SU-DHL-6 (cell line): ENCODE results near the gene SLC13A2.

ENCODE experiments used
- H2AFZ ChIP-seq: fragments of 200-600 bp; sonication (generic); 2 replicates; pipeline ENCODE4 v1.6.1; 2014; ENCODE audit warnings: low read depth, mild to moderate bottlenecking, moderate library complexity, mixed read lengths, antibody characterized with exemption, low read length; ENCODE audit not compliant: severe bottlenecking
- H3F3A ChIP-seq: fragments of 200-600 bp; shearing (Covaris generic); 2 replicates; pipeline ENCODE4 v1.6.0; 2016; ENCODE audit warnings: antibody characterized with exemption, mild to moderate bottlenecking; ENCODE audit not compliant: insufficient read depth
- H3K27ac ChIP-seq: fragments of 200-600 bp; sonication (generic); 2 replicates; pipeline ENCODE4 v1.5.1; 2016; ENCODE audit warnings: low read depth, mild to moderate bottlenecking, low read length, moderate library complexity, mixed read lengths
- H3K27me3 ChIP-seq: fragments of 200-600 bp; sonication (generic), shearing (Covaris generic); 2 replicates; pipeline ENCODE4 v1.6.0; 2014; ENCODE audit warnings: mild to moderate bottlenecking, low read length
- H3K36me3 ChIP-seq: fragments of 200-600 bp; sonication (generic); 2 replicates; pipeline ENCODE4 v1.6.1; 2014; ENCODE audit warnings: mild to moderate bottlenecking, low read length, mixed read lengths
- H3K4me2 ChIP-seq: fragments of 300-600, 200-600 bp; shearing (Covaris generic), sonication (generic); 2 replicates; pipeline ENCODE4 v1.6.0; 2014; ENCODE audit warnings: low read length, low read depth, mild to moderate bottlenecking; ENCODE audit not compliant: poor library complexity, severe bottlenecking
- H3K4me3 ChIP-seq: fragments of 200-600 bp; sonication (generic); 2 replicates; pipeline ENCODE4 v1.5.1; 2014; ENCODE audit warnings: antibody characterized with exemption, low read length, mild to moderate bottlenecking, mixed read lengths; ENCODE audit not compliant: insufficient read depth, poor library complexity, severe bottlenecking
- H3K79me2 ChIP-seq: fragments of 200-600 bp; sonication (generic); 2 replicates; pipeline ENCODE4 v1.6.1; 2014; ENCODE audit warnings: mild to moderate bottlenecking, low read length, moderate library complexity; ENCODE audit not compliant: insufficient read depth
- H3K9ac ChIP-seq: fragments of 200-600 bp; sonication (generic); 2 replicates; pipeline ENCODE4 v1.7.0; 2014; ENCODE audit warnings: mild to moderate bottlenecking, low read length
- H3K9me2 ChIP-seq: fragments of 200-600 bp; sonication (generic); replicated peaks from 2 replicates; pipeline ENCODE4 v1.6.1; 2014; ENCODE audit warnings: low read length; ENCODE audit not compliant: insufficient read depth
- H3K9me3 ChIP-seq: fragments of 200-600 bp; sonication (generic); 2 replicates; pipeline ENCODE4 v1.6.1; 2014; ENCODE audit warnings: low read length, mixed read lengths; ENCODE audit not compliant: insufficient read depth
- H4K20me1 ChIP-seq: fragments of 200-600 bp; sonication (generic); 2 replicates; pipeline ENCODE4 v1.6.1; 2014; ENCODE audit warnings: low read depth, mild to moderate bottlenecking, antibody characterized with exemption, low read length, moderate library complexity, mixed read lengths
- EZH2phosphoT487 ChIP-seq: fragments of 200-600 bp; sonication (generic), shearing (Covaris generic); conservative IDR thresholded peaks from 2 replicates; pipeline ENCODE4 v1.6.1; 2018; ENCODE audit warnings: mild to moderate bottlenecking, antibody characterized with exemption, low read length, moderate library complexity, mixed read lengths
- TF ChIP-seq, protein P1 (sequence below): fragments of 200-600 bp; sonication (generic); IDR thresholded peaks from one replicate; pipeline ENCODE4 v1.5.1; 2017; ENCODE audit warnings: antibody characterized with exemption, mild to moderate bottlenecking, low read length, moderate library complexity; ENCODE audit not compliant: insufficient read depth, poor library complexity, severe bottlenecking

Gene SLC13A2

DNA sequence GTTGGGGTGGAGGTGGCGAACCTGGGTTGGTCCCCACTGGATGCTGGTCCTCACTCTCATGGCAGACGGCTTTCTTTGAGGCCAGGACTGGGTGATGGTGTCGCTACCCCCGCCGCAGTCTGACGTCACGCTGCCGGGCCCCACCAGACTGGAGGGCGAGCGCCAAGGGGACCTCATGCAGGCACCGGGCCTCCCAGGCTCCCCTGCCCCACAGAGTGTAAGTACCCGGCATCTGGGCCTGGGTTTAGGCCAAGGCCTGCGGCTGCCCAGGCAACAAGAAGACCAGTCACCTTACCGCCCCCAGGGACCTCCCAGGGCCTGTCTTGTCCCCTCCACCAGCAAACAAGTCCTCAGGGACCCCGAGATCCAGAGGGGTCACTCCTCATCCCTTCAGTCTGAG is 50.4 kb downstream of the SLC13A2 start:
- no peaks in the 10 kb centered on the region for H3K36me3 ChIP-seq
- no peaks in the 10 kb centered on the region for H3K9me3 ChIP-seq
- no peaks in the 10 kb centered on the region for H3K27me3 ChIP-seq
- no peak overlapping the region for H3K27ac ChIP-seq
- no peak overlapping the region for H2AFZ ChIP-seq
- H3K4me3 ChIP-seq, result no peak overlapping the region
- H3K79me2 ChIP-seq, result no peaks in the 10 kb centered on the region
- no peaks in the 10 kb centered on the region for H3K9me2 ChIP-seq
- no peaks in the 10 kb centered on the region for H4K20me1 ChIP-seq
- no peaks in the 10 kb centered on the region for H3F3A ChIP-seq
- H3K9ac ChIP-seq, result no peak overlapping the region
- TF ChIP-seq, protein P1, sequence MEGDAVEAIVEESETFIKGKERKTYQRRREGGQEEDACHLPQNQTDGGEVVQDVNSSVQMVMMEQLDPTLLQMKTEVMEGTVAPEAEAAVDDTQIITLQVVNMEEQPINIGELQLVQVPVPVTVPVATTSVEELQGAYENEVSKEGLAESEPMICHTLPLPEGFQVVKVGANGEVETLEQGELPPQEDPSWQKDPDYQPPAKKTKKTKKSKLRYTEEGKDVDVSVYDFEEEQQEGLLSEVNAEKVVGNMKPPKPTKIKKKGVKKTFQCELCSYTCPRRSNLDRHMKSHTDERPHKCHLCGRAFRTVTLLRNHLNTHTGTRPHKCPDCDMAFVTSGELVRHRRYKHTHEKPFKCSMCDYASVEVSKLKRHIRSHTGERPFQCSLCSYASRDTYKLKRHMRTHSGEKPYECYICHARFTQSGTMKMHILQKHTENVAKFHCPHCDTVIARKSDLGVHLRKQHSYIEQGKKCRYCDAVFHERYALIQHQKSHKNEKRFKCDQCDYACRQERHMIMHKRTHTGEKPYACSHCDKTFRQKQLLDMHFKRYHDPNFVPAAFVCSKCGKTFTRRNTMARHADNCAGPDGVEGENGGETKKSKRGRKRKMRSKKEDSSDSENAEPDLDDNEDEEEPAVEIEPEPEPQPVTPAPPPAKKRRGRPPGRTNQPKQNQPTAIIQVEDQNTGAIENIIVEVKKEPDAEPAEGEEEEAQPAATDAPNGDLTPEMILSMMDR, result no peak
- no peak for TF ChIP-seq EZH2phosphoT487
- H3K4me2 ChIP-seq, result no peak overlapping the region

DNA sequence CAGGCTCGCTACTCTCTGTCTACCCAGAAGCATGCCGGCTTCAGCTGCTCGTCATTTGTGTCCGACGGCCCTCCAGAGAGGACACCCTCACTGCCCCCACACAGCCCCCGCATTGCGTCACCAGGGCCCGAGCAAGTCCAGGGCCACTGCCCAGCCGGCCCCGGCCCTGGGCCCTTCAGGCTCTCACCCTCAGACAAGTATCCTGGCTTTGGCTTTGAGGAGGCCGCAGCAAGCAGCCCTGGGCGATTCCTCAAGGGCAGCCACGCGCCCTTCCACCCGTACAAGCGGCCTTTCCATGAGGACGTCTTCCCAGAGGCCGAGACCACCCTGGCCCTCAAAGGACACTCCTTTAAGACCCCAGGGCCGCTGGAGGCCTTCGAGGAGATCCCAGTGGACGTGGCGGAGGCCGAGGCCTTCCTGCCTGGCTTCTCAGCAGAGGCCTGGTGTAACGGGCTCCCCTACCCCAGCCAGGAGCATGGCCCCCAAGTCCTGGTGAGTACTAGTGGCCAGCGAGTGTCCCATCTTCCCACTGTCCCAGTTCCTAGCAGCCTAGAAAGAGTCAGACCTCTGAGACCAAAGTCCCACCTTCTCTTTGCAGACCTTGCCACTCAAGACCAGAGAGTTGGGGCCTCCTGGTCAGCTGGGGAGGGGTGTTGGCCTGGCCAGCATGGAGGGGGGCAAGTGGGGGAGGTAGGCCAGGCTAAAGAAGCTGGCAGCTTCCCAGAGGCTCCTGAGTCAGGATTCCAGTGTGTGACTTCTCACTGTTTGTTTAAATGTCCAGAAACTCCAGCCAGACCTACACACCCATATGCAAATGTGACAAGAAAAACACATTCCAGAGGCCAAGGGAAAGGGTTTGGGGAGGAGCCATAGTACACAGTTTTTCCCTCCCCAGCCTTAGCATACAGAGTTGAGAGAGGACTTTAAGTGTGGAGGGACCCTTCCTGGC is 51.3 kb downstream of the SLC13A2 start:
- H3F3A ChIP-seq, result no peaks in the 10 kb centered on the region
- H4K20me1 ChIP-seq, result no peaks in the 10 kb centered on the region
- H3K36me3 ChIP-seq, result no peaks in the 10 kb centered on the region
- TF ChIP-seq, protein P1, result no peak
- no peak for TF ChIP-seq EZH2phosphoT487
- H3K27me3 ChIP-seq, result no peaks in the 10 kb centered on the region
- no peak overlapping the region for H2AFZ ChIP-seq
- no peaks in the 10 kb centered on the region for H3K79me2 ChIP-seq
- H3K4me2 ChIP-seq, result no peak overlapping the region
- H3K9me3 ChIP-seq, result no peaks in the 10 kb centered on the region
- H3K9me2 ChIP-seq, result no peaks in the 10 kb centered on the region
- no peak overlapping the region for H3K4me3 ChIP-seq
- no peak overlapping the region for H3K9ac ChIP-seq
- no peak overlapping the region for H3K27ac ChIP-seq

DNA sequence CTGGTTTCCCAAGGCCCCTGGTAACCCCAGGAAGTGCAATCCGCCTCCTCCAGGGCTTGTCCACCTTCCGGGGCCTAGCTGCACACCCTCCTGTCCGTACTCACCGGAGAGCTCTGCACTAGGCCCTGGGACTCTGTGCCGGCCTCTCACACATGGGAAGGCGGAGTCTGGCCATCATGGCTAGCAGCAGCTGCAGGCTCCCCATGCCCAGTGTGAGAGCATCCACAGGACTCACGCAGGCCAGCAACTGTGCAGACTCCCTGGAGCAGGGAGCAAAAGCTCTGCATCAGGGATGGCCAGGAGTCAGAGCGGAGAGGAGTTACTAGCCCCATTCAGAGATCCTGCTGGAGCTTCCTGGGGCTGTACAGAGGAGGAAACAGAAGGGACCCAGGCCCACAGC is 52.9 kb downstream of the SLC13A2 start:
- Histone ChIP-seq H3K27me3 (no peaks in the 10 kb centered on the region), H2AFZ (no peak overlapping the region), H3K27ac (no peak overlapping the region), H3K9me3 (no peaks in the 10 kb centered on the region), H3K36me3 (no peaks in the 10 kb centered on the region), H3F3A (no peaks in the 10 kb centered on the region), H3K79me2 (no peaks in the 10 kb centered on the region), H4K20me1 (no peaks in the 10 kb centered on the region), H3K9me2 (no peaks in the 10 kb centered on the region), H3K9ac (no peak overlapping the region), H3K4me2 (no peak overlapping the region), H3K4me3 (no peak overlapping the region)
- TF ChIP-seq EZH2phosphoT487, result no peak
- TF ChIP-seq, protein P1, result no peak
